ENCODE results near the gene KRTAP10-7. TPM values are rescaled to one million over a fixed set of nuclear protein-coding genes. Genes with fewer than 3 reads are reported as not detected.
"Not testable (repeated sequence)": the region's sequence is repeated elsewhere in the genome, so short reads cannot be mapped to it uniquely, and the experiment has no call there.

The KRTAP10-7 gene
- total RNA-seq, 1 donor: not detected

GRCh38 chr21:44625756-44626155 is 25.4 kb downstream of the KRTAP10-7 start:
- no peak overlapping the region for H3K4me3 ChIP-seq (ENCODE audit: low read length)

DNA sequence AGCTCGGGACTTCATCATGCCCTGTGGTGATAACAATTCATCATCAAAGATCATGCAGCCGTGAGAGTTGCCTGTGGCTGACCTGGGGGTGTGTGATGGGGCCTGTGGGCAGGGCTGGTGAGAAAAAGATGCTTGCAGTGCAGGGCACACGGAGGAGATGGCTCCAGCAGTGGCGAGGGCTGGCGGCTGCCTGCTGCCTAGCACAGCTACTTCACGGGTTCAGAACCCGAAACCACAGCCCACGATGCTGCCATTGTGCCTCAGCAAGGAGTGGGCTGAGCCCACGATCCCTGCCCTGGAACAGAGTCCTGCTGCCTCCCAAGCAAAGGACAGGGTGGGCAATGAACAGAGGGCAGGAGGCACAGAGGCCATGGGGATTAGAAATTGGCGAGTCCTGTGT is 25.9 kb downstream of the KRTAP10-7 start:
- H3K9me3 ChIP-seq (ENCODE audit: low read depth, low read length): peaks cover 22% of the 10 kb centered on the region
- no peaks in the 10 kb centered on the region for H3K27me3 ChIP-seq (ENCODE audit: insufficient read depth, low read length)
- peaks cover 4% of the 10 kb centered on the region for H3K4me1 ChIP-seq (ENCODE audit: insufficient read depth, low read length)
- H3K4me3 ChIP-seq (ENCODE audit: low read length): no peak overlapping the region

More at GRCh38 chr21:44625756-44626155, 25.4 kb downstream of the KRTAP10-7 start:
- Histone ChIP-seq H3K27me3 (ENCODE audit: insufficient read depth, low read length) (no peaks in the 10 kb centered on the region), H3K4me1 (ENCODE audit: insufficient read depth, low read length) (peaks cover 4% of the 10 kb centered on the region), H3K9me3 (ENCODE audit: low read depth, low read length) (peaks cover 17% of the 10 kb centered on the region)

DNA sequence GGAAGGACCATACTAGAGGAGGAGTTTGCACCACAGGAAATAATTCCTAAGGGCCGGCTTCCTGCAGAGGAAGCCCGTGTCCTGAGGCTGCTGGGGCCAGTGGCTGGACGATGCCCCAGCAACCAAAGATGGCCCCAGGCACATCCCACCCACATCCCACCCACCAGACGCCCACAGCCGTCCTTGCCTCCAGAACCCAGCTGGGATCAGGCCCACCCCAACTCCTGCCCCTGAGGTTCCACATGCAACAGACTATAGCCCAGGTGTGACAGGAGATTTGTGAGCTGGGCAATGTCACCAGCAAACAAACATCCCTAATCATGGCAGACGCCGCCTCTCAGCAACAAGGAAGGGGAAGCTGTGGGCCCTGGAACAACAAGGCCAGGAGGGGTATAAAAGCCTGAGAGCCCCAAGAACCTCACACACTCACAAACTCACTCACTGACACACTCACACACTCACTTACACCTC is 26.3 kb downstream of the KRTAP10-7 start, which contains the start of gene KRTAP10-9:
TSS of gene KRTAP10-9 (plus strand) at position 421 of the 471 bp plus-strand sequence. CDS start 79 bp downstream, outside the sequence.
- Histone ChIP-seq H3K27me3 (ENCODE audit: insufficient read depth, low read length) (no peaks in the 10 kb centered on the region), H3K4me3 (ENCODE audit: low read length) (no peak within 1 kb of the TSS), H3K9me3 (ENCODE audit: low read depth, low read length) (peaks cover 23% of the 10 kb centered on the region), H3K4me1 (ENCODE audit: insufficient read depth, low read length) (peaks cover 4% of the 10 kb centered on the region)

- not testable (repeated sequence) for H3K4me3 ChIP-seq (ENCODE audit: low read length); H3K4me1 ChIP-seq (ENCODE audit: insufficient read depth, low read length); H3K27me3 ChIP-seq (ENCODE audit: insufficient read depth, low read length)
- H3K9me3 ChIP-seq (ENCODE audit: low read depth, low read length): peaks cover 29% of the 10 kb centered on the region
Measured at GRCh38 chr21:44627181-44627822, 26.9 kb downstream of the KRTAP10-7 start.

DNA sequence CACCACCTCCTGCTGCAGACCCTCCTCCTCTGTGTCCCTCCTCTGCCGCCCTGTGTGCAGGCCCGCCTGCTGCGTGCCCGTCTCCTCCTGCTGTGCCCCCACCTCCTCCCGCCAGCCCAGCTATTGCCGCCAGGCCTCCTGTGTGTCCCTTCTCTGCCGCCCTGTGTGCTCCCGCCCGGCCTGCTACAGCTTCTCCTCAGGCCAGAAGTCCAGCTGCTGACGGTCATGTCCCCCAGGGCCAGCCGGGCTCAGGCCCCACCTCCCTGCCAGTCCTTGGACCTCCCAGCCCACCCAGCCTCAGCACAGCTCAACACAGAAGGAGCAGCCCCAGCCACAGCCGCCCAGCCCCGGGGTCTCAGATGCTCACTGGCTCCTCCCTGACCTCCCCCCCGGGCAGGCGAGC is 27.4 kb downstream of the KRTAP10-7 start:
- not testable (repeated sequence) for H3K4me3 ChIP-seq (ENCODE audit: low read length); H3K4me1 ChIP-seq (ENCODE audit: insufficient read depth, low read length); H3K27me3 ChIP-seq (ENCODE audit: insufficient read depth, low read length)
- H3K9me3 ChIP-seq (ENCODE audit: low read depth, low read length): peaks cover 32% of the 10 kb centered on the region

DNA sequence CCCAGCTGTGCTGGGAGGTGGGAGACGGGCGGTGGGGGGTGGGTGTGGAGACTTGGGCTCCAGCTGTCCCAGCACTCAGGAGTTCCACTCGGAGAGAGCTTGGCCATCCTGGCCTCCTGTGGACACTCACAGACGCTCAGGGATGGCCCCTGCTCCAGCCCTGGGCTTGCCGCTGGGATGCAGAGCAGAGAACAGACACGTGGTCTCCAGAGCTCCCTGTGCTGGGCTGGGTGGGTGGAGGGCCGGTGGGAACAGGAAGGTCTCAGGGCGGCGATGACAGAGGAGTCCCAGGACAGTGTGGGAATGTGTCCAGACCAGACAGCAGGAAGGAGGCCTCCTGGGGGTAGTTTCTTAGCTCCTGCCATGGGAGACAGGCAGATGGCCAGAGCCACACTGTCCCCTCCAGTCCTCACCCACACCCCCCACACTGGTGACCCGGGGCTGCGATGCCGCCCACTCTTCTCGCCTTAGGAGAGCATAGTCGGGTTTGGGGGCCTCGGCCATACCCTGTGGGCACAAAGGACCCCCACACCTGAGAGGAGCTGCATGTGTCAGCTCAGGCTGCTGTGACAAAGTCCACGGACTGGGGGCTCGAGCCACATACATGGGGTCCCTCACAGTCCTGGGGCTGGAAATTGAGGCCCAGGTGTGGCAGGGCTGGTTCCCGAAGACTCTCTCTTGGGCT is 28.5 kb downstream of the KRTAP10-7 start:
- Histone ChIP-seq H3K4me1 (ENCODE audit: insufficient read depth, low read length) (peaks cover 4% of the 10 kb centered on the region), H3K27me3 (ENCODE audit: insufficient read depth, low read length) (peaks cover 3% of the 10 kb centered on the region), H3K4me3 (ENCODE audit: low read length) (no peak overlapping the region), H3K9me3 (ENCODE audit: low read depth, low read length) (peaks cover 24% of the 10 kb centered on the region)

- Histone ChIP-seq H3K4me1 (ENCODE audit: insufficient read depth, low read length) (peaks cover 4% of the 10 kb centered on the region), H3K27me3 (ENCODE audit: insufficient read depth, low read length) (peaks cover 3% of the 10 kb centered on the region), H3K4me3 (ENCODE audit: low read length) (no peak overlapping the region), H3K9me3 (ENCODE audit: low read depth, low read length) (peaks cover 15% of the 10 kb centered on the region)
Measured at GRCh38 chr21:44630440-44630839, 30.0 kb downstream of the KRTAP10-7 start.

GRCh38 chr21:44632067-44632466 is 31.7 kb downstream of the KRTAP10-7 start:
- peaks cover 4% of the 10 kb centered on the region for H3K4me1 ChIP-seq (ENCODE audit: insufficient read depth, low read length)
- H3K27me3 ChIP-seq (ENCODE audit: insufficient read depth, low read length): peaks cover 3% of the 10 kb centered on the region
- H3K4me3 ChIP-seq (ENCODE audit: low read length): no peak overlapping the region

GRCh38 chr21:44636209-44637017 is 36.0 kb downstream of the KRTAP10-7 start:
- H3K27me3 ChIP-seq (ENCODE audit: insufficient read depth, low read length): peaks cover 3% of the 10 kb centered on the region
- H3K9me3 ChIP-seq (ENCODE audit: low read depth, low read length): peaks cover 10% of the 10 kb centered on the region
- H3K4me1 ChIP-seq (ENCODE audit: insufficient read depth, low read length): no peaks in the 10 kb centered on the region
- H3K4me3 ChIP-seq (ENCODE audit: low read length): no peak overlapping the region

More at GRCh38 chr21:44632067-44632466, 31.7 kb downstream of the KRTAP10-7 start:
- H3K9me3 ChIP-seq (ENCODE audit: low read depth, low read length): peaks cover 15% of the 10 kb centered on the region

- Histone ChIP-seq H3K4me1 (ENCODE audit: insufficient read depth, low read length) (no peaks in the 10 kb centered on the region), H3K4me3 (ENCODE audit: low read length) (no peak within 1 kb of the TSS), H3K27me3 (ENCODE audit: insufficient read depth, low read length) (peaks cover 3% of the 10 kb centered on the region), H3K9me3 (ENCODE audit: low read depth, low read length) (peaks cover 4% of the 10 kb centered on the region)
Measured at GRCh38 chr21:44637018-44637850, 36.8 kb downstream of the KRTAP10-7 start, which contains the start of gene KRTAP10-10. Gene KRTAP10-10 (plus strand): TSS chr21:44637356. CDS start chr21:44637418, 62 bp downstream.

GRCh38 chr21:44637851-44638348 is 37.5 kb downstream of the KRTAP10-7 start:
- not testable (repeated sequence) for H3K4me3 ChIP-seq (ENCODE audit: low read length); H3K27me3 ChIP-seq (ENCODE audit: insufficient read depth, low read length); H3K4me1 ChIP-seq (ENCODE audit: insufficient read depth, low read length); H3K9me3 ChIP-seq (ENCODE audit: low read depth, low read length)

GRCh38 chr21:44638506-44639330 is 38.3 kb downstream of the KRTAP10-7 start:
- H3K9me3 ChIP-seq (ENCODE audit: low read depth, low read length); H3K4me3 ChIP-seq (ENCODE audit: low read length); H3K27me3 ChIP-seq (ENCODE audit: insufficient read depth, low read length); H3K4me1 ChIP-seq (ENCODE audit: insufficient read depth, low read length): not testable (repeated sequence)

DNA sequence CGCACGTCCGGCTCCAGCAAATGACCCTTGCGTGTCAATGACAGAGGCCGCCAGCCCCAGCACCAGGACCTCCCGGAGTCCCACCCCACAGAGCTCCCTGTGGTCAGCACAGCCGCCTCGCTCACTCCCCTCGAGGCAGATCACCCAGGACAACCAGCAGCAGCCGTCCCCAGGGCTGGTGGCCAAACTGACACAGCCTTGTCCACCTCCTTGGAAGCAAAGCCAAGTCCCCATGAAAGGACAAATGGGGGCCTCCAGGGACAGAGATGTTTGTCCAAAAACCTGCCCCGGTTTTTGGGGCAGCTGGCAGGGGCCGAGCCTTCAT is 38.9 kb downstream of the KRTAP10-7 start:
- H3K4me1 ChIP-seq (ENCODE audit: insufficient read depth, low read length): no peaks in the 10 kb centered on the region
- no peaks in the 10 kb centered on the region for H3K27me3 ChIP-seq (ENCODE audit: insufficient read depth, low read length)
- H3K9me3 ChIP-seq (ENCODE audit: low read depth, low read length): peaks cover 6% of the 10 kb centered on the region
- H3K4me3 ChIP-seq (ENCODE audit: low read length): no peak overlapping the region
